Measurements from ENCODE around the gene PARD3. TPM values are rescaled to one million over a fixed set of nuclear protein-coding genes. Genes with fewer than 3 reads are reported as not detected.
"Not testable (repeated sequence)": the region's sequence is repeated elsewhere in the genome, so short reads cannot be mapped to it uniquely, and the experiment has no call there.

PARD3 gene
- total RNA-seq, 3 donors from 2014 or later, result 39.5 to 87.9 (median 47.0) TPM

DNA sequence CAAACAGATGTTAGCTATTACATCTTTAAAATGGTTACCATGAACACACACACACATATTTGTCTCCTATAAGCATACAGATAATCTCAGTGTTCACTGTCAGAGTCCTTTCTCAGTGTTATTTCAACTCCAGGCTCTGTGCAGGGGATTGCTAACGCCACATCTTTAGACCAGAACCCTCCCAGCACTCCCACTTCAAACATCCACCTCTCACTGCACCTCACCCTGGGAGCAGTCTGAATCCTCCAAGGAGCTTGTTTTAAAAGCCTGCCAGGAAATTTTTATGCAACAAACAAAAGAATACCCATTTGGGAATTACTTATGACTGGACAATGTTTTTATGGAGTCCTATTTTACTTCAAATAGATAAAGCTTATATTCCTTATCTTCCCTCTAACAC lies 107.4 kb downstream of the PARD3 start:
- Histone ChIP-seq H3K9me3 (no peaks in the 10 kb centered on the region), H3K4me1 (ENCODE audit: low read depth) (peaks cover 8% of the 10 kb centered on the region), H3K36me3 (ENCODE audit: low read depth) (no peaks in the 10 kb centered on the region), H3K4me3 (no peak overlapping the region)
- ATAC-seq, result no peak
- no peak for DNase-seq
- intact Hi-C loops (cut with DNase I, micrococcal nuclease), result no loop called here
- TF ChIP-seq, protein P1, sequence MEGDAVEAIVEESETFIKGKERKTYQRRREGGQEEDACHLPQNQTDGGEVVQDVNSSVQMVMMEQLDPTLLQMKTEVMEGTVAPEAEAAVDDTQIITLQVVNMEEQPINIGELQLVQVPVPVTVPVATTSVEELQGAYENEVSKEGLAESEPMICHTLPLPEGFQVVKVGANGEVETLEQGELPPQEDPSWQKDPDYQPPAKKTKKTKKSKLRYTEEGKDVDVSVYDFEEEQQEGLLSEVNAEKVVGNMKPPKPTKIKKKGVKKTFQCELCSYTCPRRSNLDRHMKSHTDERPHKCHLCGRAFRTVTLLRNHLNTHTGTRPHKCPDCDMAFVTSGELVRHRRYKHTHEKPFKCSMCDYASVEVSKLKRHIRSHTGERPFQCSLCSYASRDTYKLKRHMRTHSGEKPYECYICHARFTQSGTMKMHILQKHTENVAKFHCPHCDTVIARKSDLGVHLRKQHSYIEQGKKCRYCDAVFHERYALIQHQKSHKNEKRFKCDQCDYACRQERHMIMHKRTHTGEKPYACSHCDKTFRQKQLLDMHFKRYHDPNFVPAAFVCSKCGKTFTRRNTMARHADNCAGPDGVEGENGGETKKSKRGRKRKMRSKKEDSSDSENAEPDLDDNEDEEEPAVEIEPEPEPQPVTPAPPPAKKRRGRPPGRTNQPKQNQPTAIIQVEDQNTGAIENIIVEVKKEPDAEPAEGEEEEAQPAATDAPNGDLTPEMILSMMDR (IDR thresholded peaks at IDR 0.05), result no peak

DNA sequence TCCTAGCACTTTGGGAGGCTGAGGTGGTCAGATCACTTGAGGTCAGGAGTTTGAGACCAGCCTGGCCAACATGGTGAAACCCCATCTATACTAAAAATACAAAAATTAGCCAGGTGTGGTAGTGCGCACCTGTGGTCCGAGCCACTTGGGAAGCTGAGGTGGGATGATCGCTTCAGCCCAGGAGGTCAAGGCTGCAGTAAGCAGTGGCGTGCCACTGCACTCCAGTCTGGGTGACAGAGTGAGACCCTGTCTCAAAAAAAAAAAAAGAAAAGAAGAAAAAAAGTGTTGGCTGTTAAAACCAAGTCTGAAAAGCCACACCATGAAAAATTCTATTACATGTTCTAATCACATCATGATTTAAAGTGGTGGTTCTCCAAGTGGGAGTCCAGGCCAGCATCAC lies 108.1 kb downstream of the PARD3 start:
- H3K4me3 ChIP-seq; ATAC-seq; intact Hi-C loops (cut with DNase I, micrococcal nuclease); H3K4me1 ChIP-seq (ENCODE audit: low read depth); H3K9me3 ChIP-seq; H3K36me3 ChIP-seq (ENCODE audit: low read depth); DNase-seq: not testable (repeated sequence)

DNA sequence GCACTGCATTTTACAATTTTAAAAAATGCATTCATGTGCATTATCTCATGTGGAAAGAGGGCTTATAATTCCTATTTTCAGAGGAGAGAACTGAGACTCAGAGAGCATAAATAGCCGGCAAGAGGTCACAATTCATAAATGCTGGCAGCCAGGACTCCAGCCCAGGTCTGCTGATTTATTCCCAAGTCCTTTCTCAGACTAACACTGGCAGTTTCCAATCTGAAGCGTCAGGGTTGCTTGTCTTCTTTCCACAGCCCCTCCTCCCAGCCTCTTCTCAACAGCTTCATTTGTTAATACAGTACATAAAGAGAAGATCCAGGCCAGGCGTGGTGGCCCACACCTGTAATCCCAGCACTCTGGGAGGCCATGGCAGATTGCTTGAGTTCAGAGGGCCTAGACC lies 108.9 kb downstream of the PARD3 start:
- H3K9me3 ChIP-seq, result no peaks in the 10 kb centered on the region
- H3K36me3 ChIP-seq (ENCODE audit: low read depth), result no peaks in the 10 kb centered on the region
- DNase-seq (no peak), ATAC-seq (no peak)
- TF ChIP-seq, protein P1 (IDR thresholded peaks at IDR 0.05), result no peak
- H3K4me3 ChIP-seq, result no peak overlapping the region
- intact Hi-C loops (cut with DNase I, micrococcal nuclease), result no loop called here
- H3K4me1 ChIP-seq (ENCODE audit: low read depth), result peaks cover 4% of the 10 kb centered on the region

DNA sequence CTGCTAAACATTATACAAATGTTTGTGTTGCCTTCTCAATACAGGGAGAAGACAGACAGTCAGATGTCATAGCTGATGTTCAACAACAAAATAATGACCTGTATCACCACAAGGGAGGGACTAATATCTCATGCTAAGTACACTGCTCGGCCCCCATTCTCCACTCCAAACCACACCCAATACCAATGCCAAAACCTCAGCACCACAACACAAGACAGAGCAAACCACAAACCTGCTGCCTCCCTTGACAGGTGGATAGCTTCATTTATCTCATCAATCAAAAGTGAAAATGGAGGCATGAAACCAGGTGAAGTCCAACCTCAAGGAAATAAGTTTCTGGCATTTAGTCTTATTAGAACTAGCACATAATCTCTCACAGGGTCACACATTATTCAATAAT lies 109.5 kb downstream of the PARD3 start:
- intact Hi-C loops (cut with DNase I, micrococcal nuclease), result no loop called here
- DNase-seq, result no peak
- H3K36me3 ChIP-seq (ENCODE audit: low read depth), result no peaks in the 10 kb centered on the region
- H3K4me3 ChIP-seq, result no peak overlapping the region
- no peaks in the 10 kb centered on the region for H3K4me1 ChIP-seq (ENCODE audit: low read depth)
- no peak for ATAC-seq
- no peaks in the 10 kb centered on the region for H3K9me3 ChIP-seq
- TF ChIP-seq, protein P1 (IDR thresholded peaks at IDR 0.05), result no peak

DNA sequence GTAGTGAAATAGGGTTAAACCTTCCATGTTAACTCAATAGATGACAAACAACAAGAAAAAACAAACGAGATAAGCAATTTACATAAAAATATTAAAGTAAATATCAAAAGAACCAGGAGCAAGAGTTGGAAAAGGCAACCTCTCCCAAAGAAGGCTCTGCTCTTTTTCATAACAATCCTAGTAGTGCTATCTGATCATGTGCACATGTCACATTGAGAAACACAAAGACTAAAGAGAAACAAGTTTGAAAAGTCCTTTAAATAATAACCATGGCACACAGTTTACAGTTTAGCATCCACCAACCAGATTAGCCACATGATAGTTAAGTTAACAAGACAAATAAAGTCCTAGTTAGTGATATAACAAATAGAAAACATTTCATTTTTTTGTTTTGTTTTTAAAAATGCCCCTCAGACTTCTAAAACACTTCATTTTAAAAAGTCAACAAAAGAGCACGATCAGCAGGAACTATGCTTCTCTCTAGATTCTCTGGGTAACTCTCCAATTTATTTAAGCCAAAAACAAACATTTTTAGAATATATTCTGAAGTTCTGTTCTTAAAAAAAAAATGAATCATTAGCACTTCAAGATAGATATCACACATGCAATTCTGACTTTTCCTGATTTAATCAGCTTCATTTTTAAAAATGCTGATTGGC lies 110.4 kb downstream of the PARD3 start:
- no peaks in the 10 kb centered on the region for H3K36me3 ChIP-seq (ENCODE audit: low read depth)
- no peaks in the 10 kb centered on the region for H3K9me3 ChIP-seq
- intact Hi-C loops (cut with DNase I, micrococcal nuclease), result no loop called here
- TF ChIP-seq, protein P1 (IDR thresholded peaks at IDR 0.05), result no peak
- no peak for DNase-seq
- no peaks in the 10 kb centered on the region for H3K4me1 ChIP-seq (ENCODE audit: low read depth)
- no peak for ATAC-seq
- H3K4me3 ChIP-seq, result no peak overlapping the region

DNA sequence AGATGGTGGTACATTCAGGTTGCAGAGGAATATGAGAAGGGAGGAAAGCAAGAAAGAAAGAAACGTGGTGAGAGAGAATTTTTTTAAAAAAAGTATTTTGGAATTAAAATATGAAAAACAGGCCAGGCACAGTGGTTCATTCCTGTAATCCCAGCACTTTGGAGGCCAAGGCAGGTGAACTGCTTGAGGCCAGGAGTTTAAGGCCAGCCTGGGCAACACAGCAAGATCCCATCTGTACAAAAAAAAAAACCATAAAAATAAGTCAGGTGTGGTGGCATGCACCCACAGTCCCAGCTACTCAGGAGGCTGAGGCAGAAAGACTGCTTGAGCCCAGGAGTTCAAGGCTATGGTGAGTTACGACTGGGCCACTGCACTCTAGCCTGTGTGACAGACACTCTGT lies 112.1 kb downstream of the PARD3 start:
- no peaks in the 10 kb centered on the region for H3K4me1 ChIP-seq (ENCODE audit: low read depth)
- H3K36me3 ChIP-seq (ENCODE audit: low read depth), result no peaks in the 10 kb centered on the region
- TF ChIP-seq, protein P1 (IDR thresholded peaks at IDR 0.05), result no peak
- no peaks in the 10 kb centered on the region for H3K9me3 ChIP-seq
- no peak overlapping the region for H3K4me3 ChIP-seq
- intact Hi-C loops (cut with DNase I, micrococcal nuclease), result no loop called here
- DNase-seq (no peak), ATAC-seq (no peak)
